CD14-positive monocyte (primary cell): ENCODE measurements around the gene C19orf85. TPM values are rescaled to one million over a fixed set of nuclear protein-coding genes. Genes with fewer than 3 reads are reported as not detected.
A peak's percentile ranks its signal among the peaks of the same experiment; 100 is the strongest.

Experiments used
- DNase-seq, 3 donors: peaks; one replicate each; pipeline ENCODE4 v3.0.0-alpha.2; 2011 to 2022
- H2AFZ ChIP-seq: 2 replicates; pipeline ENCODE4 v1.6.0; 2012; ENCODE audit warnings: mild to moderate bottlenecking, low read depth, low read length, inconsistent platforms; ENCODE audit not compliant: insufficient read depth, poor library complexity, severe bottlenecking
- H3K27ac ChIP-seq, 2 donors: 1 replicate in 1 of 2; 2 replicates in 1 of 2; pipeline ENCODE4 v1.5.1; 2012 to 2013; ENCODE audit warnings: low read length in 2 of 2, control low read depth in 1 of 2, inconsistent platforms in 1 of 2, low read depth in 1 of 2, mild to moderate bottlenecking in 1 of 2
- H3K27me3 ChIP-seq, 2 donors: one replicate each; pipeline versions ENCODE4 v1.6.0 to v1.6.1; 2011 to 2013; ENCODE audit warnings: low read length in 2 of 2; ENCODE audit not compliant: control insufficient read depth in 2 of 2, insufficient read depth in 2 of 2
- H3K36me3 ChIP-seq, 2 donors: replicated peaks in 1 of 2; 1 replicate in 1 of 2; 2 replicates in 1 of 2; pipeline versions ENCODE4 v1.5.1 to v1.6.1; 2012 to 2013; ENCODE audit warnings: low read length in 2 of 2, control low read depth in 1 of 2, inconsistent platforms in 1 of 2, mild to moderate bottlenecking in 1 of 2; ENCODE audit not compliant: insufficient read depth in 2 of 2, control insufficient read depth in 1 of 2
- H3K4me1 ChIP-seq, 2 donors: 1 replicate in 1 of 2; 2 replicates in 1 of 2; pipeline versions ENCODE4 v1.5.1 to v1.6.1; 2012 to 2013; ENCODE audit warnings: low read length in 2 of 2, control low read depth in 1 of 2, inconsistent platforms in 1 of 2, mild to moderate bottlenecking in 1 of 2, moderate library complexity in 1 of 2; ENCODE audit not compliant: insufficient read depth in 2 of 2, control insufficient read depth in 1 of 2
- H3K4me2 ChIP-seq: replicated peaks from 2 replicates; pipeline ENCODE3; 2012; ENCODE audit warnings: low read length, moderate library complexity, mild to moderate bottlenecking; ENCODE audit not compliant: poor library complexity, severe bottlenecking; ENCODE audit errors: extremely low read depth
- H3K4me3 ChIP-seq, 3 experiments: fragments of 200-600 bp in 1 of 3; sonication (generic) in 1 of 3; replicated peaks in 1 of 3; 1 replicate in 2 of 3; 2 replicates in 1 of 3; pipeline ENCODE4 v1.5.1; 2011 to 2013; ENCODE audit warnings: low read length in 3 of 3, mild to moderate bottlenecking in 3 of 3, control low read depth in 2 of 3, low read depth in 2 of 3, inconsistent platforms in 1 of 3, moderate library complexity in 1 of 3
- H3K79me2 ChIP-seq: 2 replicates; pipeline ENCODE4 v1.6.0; 2012; ENCODE audit warnings: mild to moderate bottlenecking, control low read depth, inconsistent platforms, low read length, moderate library complexity; ENCODE audit not compliant: insufficient read depth
- H3K9ac ChIP-seq: 2 replicates; pipeline ENCODE4 v1.6.0; 2017; ENCODE audit warnings: low read length, mild to moderate bottlenecking; ENCODE audit not compliant: insufficient read depth, poor library complexity, severe bottlenecking
- H3K9me3 ChIP-seq, 2 donors: replicated peaks in 1 of 2; 1 replicate in 1 of 2; 2 replicates in 1 of 2; pipeline versions ENCODE4 v1.5.1 to v1.6.1; 2012 to 2013; ENCODE audit warnings: low read length in 2 of 2, control low read depth in 1 of 2; ENCODE audit not compliant: control insufficient read depth in 1 of 2, insufficient read depth in 1 of 2
- H4K20me1 ChIP-seq: 2 replicates; pipeline ENCODE4 v1.6.0; 2012; ENCODE audit warnings: mild to moderate bottlenecking, low read length, control low read depth, moderate library complexity; ENCODE audit not compliant: insufficient read depth
- H3K27ac Mint-ChIP-seq, 7 donors: one replicate each; pipeline ENCODE4 v1.8.0; 2020; ENCODE audit warnings: mild to moderate bottlenecking in 7 of 7, mixed read lengths in 7 of 7, moderate library complexity in 6 of 7, inconsistent platforms in 2 of 7
- H3K27me3 Mint-ChIP-seq, 3 donors: one replicate each; pipeline ENCODE4 v1.8.0; 2021 to 2022; ENCODE audit warnings: low read depth in 3 of 3, mild to moderate bottlenecking in 3 of 3, mixed read lengths in 3 of 3, moderate library complexity in 3 of 3, inconsistent platforms in 1 of 3
- H3K36me3 Mint-ChIP-seq, 2 donors: one replicate each; pipeline ENCODE4 v1.8.0; 2020; ENCODE audit warnings: mixed read lengths in 2 of 2, inconsistent platforms in 1 of 2, mild to moderate bottlenecking in 1 of 2
- H3K4me1 Mint-ChIP-seq: one replicate; pipeline ENCODE4 v1.8.0; 2020; ENCODE audit warnings: mild to moderate bottlenecking, mixed read lengths
- H3K4me3 Mint-ChIP-seq, 2 donors: one replicate each; pipeline ENCODE4 v1.8.0; 2020; ENCODE audit warnings: mild to moderate bottlenecking in 2 of 2, mixed read lengths in 2 of 2, moderate library complexity in 1 of 2
- H3K9me3 Mint-ChIP-seq, 7 donors: one replicate each; pipeline ENCODE4 v1.8.0; 2020 to 2022; ENCODE audit warnings: mixed read lengths in 7 of 7, mild to moderate bottlenecking in 6 of 7, moderate library complexity in 6 of 7, inconsistent platforms in 2 of 7
- WGBS: methylation state at CpG from one replicate; pipeline ENCODE4 v1.1.5; 2013; ENCODE audit warnings: missing lambda C conversion rate; ENCODE audit not compliant: insufficient coverage; 5-methylcytosine and 5-hydroxymethylcytosine counted together
- intact Hi-C, 2 donors: fragments of 100-400 bp; cut with micrococcal nuclease; formaldehyde crosslinking; loops; one replicate each; pipeline versions ENCODE4 v1.15.0 to v1.15.1; 2023
- polyA plus RNA-seq, 3 donors: library from polyadenylated mRNA; depleted of rRNA in 1 of 3; unstranded in 2 of 3; stranded (reverse) in 1 of 3; fragments of 300-500 nt in 2 of 3; fragments of >200 nt in 1 of 3; fragmentation: Illumina TruSeq in 2 of 3; gene quantifications; 1 replicate in 2 of 3; 2 replicates in 1 of 3; pipeline ENCODE4 v1.2.3, GENCODE V29; 2012 to 2021
- TF ChIP-seq, protein P1 (sequence below): fragments of 200-600 bp; IDR thresholded peaks from one replicate; pipeline ENCODE4 v1.8.0; 2022; ENCODE audit warnings: antibody characterized with exemption, mild to moderate bottlenecking

The C19orf85 gene
- polyA plus RNA-seq, 3 donors, result not detected

DNA sequence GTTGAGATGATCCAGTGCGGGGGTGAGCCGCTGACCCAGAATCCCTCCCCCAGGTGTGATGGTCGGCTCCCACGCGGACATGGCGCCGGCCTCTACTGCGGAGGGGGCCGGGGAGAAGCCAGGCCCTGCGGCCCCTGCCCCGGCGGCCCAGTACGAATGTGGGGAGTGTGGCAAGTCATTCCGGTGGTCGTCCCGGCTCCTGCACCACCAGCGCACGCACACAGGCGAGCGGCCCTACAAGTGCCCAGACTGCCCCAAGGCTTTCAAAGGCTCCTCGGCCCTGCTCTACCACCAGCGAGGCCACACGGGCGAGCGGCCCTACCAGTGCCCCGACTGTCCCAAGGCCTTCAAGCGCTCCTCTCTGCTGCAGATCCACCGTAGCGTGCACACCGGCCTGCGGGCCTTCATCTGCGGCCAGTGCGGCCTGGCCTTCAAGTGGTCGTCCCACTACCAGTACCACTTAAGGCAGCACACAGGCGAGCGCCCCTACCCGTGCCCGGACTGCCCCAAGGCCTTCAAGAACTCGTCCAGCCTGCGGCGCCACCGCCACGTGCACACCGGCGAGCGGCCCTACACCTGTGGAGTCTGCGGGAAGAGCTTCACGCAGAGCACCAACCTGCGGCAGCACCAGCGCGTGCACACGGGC lies 16.7 kb upstream of the C19orf85 start:
- Mint-ChIP-seq H3K27ac (peak overlapping the region in 1 of 7 donors; percentile 48), H3K36me3 (peaks cover 19 to 24% of the 10 kb centered on the region in 2 donors), H3K27me3 (peaks cover 2 to 20% (median 7%) of the 10 kb centered on the region in 3 donors), H3K4me1 (peaks cover 34% of the 10 kb centered on the region), H3K9me3 (peaks cover 0 to 2% (median 0%) of the 10 kb centered on the region in 7 donors), H3K4me3 (no peak overlapping the region)
- peaks cover 23 to 32% of the 10 kb centered on the region in 2 donors for H3K4me1 ChIP-seq
- TF ChIP-seq, protein P1, sequence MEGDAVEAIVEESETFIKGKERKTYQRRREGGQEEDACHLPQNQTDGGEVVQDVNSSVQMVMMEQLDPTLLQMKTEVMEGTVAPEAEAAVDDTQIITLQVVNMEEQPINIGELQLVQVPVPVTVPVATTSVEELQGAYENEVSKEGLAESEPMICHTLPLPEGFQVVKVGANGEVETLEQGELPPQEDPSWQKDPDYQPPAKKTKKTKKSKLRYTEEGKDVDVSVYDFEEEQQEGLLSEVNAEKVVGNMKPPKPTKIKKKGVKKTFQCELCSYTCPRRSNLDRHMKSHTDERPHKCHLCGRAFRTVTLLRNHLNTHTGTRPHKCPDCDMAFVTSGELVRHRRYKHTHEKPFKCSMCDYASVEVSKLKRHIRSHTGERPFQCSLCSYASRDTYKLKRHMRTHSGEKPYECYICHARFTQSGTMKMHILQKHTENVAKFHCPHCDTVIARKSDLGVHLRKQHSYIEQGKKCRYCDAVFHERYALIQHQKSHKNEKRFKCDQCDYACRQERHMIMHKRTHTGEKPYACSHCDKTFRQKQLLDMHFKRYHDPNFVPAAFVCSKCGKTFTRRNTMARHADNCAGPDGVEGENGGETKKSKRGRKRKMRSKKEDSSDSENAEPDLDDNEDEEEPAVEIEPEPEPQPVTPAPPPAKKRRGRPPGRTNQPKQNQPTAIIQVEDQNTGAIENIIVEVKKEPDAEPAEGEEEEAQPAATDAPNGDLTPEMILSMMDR, result no peak
- peaks cover 47% of the 10 kb centered on the region for H4K20me1 ChIP-seq
- DNase-seq, result no peak
- H3K9me3 ChIP-seq, result no peaks in the 10 kb centered on the region
- peaks cover 16 to 25% of the 10 kb centered on the region in 2 donors for H3K36me3 ChIP-seq
- H3K4me3 ChIP-seq, result no peak overlapping the region
- no peak overlapping the region for H3K27ac ChIP-seq
- intact Hi-C loops, result no loop called here
- H3K27me3 ChIP-seq, result no peaks in the 10 kb centered on the region
- no peak overlapping the region for H3K4me2 ChIP-seq
- WGBS, result 98% methylated on average over 42 of the region's 52 CpGs
- no peak overlapping the region for H2AFZ ChIP-seq
- no peak overlapping the region for H3K9ac ChIP-seq
- H3K79me2 ChIP-seq, result peaks cover 23% of the 10 kb centered on the region

DNA sequence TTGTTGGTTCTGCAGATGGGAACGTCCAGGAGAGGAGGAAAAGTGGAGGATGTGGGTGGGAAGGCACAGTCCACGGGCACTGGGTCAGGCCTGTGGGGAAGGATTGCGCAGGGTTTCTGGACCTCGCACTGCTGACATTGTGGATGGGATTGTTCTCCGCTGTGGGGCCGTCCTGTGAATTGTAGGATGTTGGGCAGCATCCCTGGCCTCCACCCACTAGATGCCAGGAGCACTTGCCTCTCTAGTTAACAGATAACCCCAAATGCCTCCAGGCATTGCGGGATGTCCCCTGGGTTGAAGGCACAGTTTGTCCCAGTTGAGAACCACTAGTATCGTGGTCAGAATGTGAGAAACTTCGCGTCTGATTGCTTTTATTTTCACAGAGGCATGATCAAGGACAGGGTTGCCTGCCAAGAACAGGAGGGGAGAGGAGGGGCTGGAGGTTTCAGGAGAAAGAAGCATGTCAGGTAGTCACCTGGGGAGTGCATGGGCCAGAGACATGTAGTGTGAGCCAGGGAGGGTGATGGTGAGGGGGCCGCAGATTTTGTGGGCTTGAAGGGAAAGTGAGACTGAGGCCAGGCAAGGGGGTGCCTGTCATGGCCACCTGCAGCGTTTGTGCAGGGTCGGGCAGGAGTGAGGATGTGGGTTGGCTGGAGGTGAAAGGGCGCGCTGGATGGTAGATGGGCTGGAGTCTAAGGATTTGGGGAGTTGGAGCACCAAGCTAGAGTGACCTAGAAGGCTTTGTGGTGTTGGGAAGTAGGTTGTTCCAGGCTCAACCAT lies 15.1 kb upstream of the C19orf85 start:
- H3K36me3 Mint-ChIP-seq, result peaks cover 19 to 24% of the 10 kb centered on the region in 2 donors
- H3K27me3 Mint-ChIP-seq, result peaks cover 0 to 6% (median 2%) of the 10 kb centered on the region in 3 donors
- Histone ChIP-seq H3K4me2 (no peak overlapping the region), H3K4me3 (no peak overlapping the region), H3K27me3 (no peaks in the 10 kb centered on the region), H3K27ac (no peak overlapping the region), H4K20me1 (peaks cover 47% of the 10 kb centered on the region), H3K9ac (no peak overlapping the region), H3K36me3 (peaks cover 16 to 25% of the 10 kb centered on the region in 2 donors), H3K4me1 (peaks cover 23 to 31% of the 10 kb centered on the region in 2 donors), H3K9me3 (no peaks in the 10 kb centered on the region), H2AFZ (no peak overlapping the region), H3K79me2 (peaks cover 23% of the 10 kb centered on the region)
- peak overlapping the region in 1 of 2 donors; percentile 56 for H3K4me3 Mint-ChIP-seq
- WGBS, result 86% methylated on average over 12 of the region's 15 CpGs
- intact Hi-C loops, result no loop called here
- TF ChIP-seq, protein P1, result no peak
- H3K4me1 Mint-ChIP-seq, result peaks cover 39% of the 10 kb centered on the region
- peaks cover 0 to 2% (median 0%) of the 10 kb centered on the region in 7 donors for H3K9me3 Mint-ChIP-seq
- DNase-seq, result no peak
- H3K27ac Mint-ChIP-seq, result peak overlapping the region in 2 of 7 donors; percentile 39 to 52
